AG09319 (cell line): ENCODE data around the gene NBPF12.
"Not testable (repeated sequence)": the region's sequence is repeated elsewhere in the genome, so short reads cannot be mapped to it uniquely, and the experiment has no call there.

Experiments used
- DNase-seq: peaks from one replicate; pipeline ENCODE4 v3.0.0-alpha.2; 2010; ENCODE audit warnings: low read depth; ENCODE audit errors: extremely low read depth

The NBPF12 gene, protein sequence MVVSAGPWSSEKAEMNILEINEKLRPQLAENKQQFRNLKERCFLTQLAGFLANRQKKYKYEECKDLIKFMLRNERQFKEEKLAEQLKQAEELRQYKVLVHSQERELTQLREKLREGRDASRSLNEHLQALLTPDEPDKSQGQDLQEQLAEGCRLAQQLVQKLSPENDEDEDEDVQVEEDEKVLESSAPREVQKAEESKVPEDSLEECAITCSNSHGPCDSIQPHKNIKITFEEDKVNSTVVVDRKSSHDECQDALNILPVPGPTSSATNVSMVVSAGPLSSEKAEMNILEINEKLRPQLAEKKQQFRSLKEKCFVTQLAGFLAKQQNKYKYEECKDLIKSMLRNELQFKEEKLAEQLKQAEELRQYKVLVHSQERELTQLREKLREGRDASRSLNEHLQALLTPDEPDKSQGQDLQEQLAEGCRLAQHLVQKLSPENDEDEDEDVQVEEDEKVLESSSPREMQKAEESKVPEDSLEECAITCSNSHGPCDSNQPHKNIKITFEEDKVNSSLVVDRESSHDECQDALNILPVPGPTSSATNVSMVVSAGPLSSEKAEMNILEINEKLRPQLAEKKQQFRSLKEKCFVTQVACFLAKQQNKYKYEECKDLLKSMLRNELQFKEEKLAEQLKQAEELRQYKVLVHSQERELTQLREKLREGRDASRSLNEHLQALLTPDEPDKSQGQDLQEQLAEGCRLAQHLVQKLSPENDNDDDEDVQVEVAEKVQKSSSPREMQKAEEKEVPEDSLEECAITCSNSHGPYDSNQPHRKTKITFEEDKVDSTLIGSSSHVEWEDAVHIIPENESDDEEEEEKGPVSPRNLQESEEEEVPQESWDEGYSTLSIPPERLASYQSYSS (N-terminal part only)

DNA sequence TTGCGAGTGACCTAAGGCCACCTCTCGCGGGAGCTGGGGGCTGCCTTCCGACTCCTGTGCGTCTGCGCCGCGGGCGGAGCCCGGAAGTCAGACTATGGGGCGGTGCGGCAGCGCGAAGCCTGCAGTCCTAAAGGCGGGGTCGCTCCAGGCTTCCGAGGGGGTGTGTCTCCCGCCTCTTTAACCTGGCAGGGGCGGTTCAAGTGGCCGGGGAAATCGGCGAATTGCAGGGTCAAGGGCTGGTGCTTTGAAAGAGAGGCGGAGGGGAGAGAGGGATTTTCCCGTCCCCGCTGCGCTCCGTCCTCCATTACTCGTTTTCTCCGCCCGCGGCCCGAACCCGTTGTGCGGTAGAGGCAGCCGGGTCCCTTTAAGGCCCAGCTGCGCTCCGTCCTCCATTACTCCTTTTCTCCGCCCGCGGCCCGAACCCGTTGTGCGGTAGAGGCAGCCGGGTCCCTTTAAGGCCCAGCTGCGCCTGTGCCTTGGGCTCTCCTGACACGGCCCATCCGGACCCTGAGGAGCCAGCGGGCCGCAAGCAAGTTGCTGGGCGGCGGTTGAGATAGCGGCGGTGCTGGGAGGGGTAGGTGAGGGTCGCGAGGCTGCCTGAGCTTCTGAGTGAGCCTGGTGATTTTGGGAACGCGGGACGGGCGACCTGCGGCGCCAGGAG lies at the start of gene NBPF12:
Gene NBPF12 (plus strand): TSS at position 83 of the 661 bp plus-strand sequence. CDS start 21,820 bp downstream, outside the sequence.
- peak; percentile 48 for DNase-seq

DNA sequence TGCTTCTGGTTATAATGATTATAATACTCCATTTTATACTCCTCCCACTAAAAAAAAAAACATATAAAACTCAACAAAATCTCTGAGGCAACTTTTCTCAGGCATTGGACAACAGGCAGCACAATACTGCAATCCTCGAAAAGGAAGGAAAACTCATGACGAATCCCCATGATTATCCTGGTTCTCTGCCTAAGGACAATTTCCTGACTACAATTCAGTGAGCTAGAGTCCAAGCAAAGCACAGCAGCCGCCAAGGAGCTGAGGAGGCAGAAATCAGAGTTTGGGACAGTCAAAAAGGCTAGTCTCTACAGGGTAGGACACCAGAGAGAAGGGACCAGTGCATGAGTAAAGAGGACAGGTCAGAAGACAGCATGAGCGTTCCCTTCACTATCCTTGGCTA lies 46.8 kb upstream of the NBPF12 start:
- not testable (repeated sequence) for DNase-seq

DNA sequence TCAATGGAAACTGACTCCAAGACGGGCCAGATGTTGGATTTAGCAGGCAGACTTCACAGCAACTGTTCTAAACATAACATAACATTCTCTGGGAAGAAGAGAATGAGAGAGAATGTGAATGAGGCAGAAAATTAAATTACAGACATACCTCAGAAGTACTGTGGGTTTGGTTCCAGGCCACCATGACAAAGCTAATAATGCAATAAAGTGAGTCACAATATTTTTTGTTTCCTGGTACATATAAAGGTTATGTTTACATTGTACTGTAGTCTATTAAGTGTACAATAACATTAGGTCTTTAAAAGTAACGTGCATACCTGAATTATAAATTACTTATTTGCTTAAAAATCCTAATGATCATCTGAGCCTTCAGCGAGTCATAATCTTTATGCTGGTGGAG lies 45.8 kb upstream of the NBPF12 start:
- not testable (repeated sequence) for DNase-seq

DNA sequence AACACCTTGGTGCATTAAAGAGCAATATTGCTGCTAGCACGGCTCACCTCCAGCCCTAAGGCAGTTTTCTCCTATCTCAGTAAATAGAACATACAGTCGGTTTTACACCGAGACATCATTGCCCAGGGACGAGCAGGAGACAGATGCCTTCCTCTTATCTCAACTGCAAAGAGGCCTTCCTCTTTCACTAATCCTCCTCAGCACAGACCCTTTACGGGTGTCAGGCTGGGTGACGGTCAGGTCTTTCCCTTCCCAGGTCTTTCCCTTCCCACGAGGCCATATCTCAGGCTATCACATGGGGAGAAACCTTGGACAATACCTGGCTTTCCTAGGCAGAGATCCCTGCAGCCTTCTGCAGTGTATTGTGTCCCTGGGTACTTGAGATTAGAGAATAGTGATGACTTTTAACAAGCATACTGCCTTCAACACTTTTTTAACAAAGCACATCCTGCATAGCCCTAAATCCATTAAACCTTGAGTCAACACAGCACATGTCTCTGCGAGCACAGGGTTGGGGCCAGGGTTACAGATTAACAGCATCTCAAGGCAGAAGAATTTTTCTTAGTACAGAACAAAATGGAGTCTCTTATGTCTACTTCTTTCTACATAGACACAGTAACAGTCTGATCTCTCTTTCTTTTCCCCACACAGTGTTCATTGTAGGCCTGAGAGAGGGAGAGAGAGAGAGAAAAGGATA lies 30.4 kb upstream of the NBPF12 start:
- DNase-seq = not testable (repeated sequence)

DNA sequence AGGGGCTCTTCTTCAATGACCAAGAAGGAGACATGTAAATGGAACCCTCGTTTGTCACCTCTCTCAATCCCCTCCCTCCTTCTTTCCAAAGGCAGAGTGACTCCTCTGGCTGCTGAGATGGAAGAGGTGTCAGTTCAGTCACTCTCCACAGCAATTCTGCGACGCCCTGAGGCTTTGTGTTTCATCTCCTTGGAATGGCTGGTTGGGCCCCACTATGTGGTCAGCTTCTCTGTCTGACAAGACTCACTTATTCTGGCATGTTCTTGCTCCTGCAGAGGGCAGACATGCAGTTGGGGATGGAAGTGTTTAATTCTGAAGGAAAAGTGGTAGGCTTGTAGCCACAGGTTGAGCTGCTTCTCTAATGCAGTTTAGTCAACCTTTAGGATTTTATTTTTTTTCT lies 25.1 kb upstream of the NBPF12 start:
- not testable (repeated sequence) for DNase-seq

DNA sequence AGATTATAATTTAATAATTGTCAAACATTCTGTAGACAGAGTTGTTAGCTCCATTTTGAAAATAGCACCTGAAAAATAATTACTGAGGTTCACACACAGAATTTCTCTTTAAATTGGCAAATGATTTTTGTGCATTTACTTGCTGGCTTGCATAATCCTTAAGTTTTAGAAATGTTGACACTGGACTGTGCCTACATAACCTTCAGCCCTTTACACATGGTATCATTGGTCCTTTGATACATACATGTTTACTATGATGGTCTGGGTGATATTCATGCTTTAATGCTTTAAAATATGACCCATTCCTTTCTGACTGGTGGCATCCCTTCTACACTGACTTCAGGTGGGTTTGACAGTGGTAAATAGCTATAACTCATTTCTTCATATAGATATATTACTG lies 17.3 kb upstream of the NBPF12 start:
- not testable (repeated sequence) for DNase-seq

DNA sequence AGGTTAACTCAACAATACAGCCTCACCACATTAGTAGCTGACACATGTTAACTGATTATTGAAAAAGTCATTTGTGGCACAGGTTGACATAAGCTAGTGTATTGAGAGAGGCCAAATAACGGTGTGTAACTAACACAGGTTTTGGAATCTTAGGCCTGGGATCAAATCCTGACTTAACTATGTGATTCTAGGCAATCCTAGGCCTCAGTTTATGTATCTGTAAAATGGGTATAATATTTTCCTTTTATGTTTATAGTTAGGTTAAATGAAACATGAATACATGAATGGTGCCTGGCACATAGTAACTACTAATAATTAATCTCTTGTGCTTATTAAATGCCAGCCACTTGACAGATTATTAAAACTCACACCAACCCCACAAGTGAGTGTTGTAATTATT lies 15.5 kb upstream of the NBPF12 start:
- not testable (repeated sequence) for DNase-seq

DNA sequence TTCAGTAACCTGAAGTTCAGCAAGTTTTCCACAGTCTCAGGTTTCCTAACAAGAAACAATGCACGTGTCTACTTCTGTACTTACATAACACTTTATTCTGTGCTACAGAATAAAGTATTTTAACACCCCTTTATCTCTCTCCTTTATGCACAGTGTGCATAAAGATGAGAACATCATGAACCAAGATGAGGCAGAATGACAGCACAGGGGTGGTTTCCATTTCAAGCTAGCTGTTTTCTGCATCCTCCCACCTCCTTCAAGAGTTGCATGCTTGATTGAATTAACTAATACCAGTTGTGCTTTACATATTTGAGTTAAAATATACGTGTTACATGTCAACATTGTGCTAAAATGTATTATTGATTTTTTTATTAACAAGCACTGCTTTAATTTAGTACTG lies 14.0 kb upstream of the NBPF12 start:
- DNase-seq = not testable (repeated sequence)

DNA sequence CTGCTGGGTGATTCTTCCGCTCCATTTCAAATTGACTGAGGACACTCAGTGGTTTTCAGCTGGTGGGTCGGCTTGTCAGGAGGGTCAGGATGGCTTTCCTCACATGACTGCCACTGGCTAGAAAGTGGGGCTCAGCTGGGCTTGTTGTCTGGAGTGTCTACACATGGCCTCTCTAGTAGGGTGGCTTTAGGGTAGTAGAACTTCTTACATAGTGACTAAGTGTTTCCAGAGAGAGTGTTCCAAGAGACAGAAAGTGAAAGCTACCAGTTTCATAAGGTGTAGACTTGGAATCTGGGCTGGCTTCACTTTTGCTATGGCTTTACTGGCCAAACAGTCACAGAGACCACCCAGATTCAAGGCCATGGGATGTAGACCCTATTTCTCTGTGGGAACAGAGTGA lies 11.7 kb upstream of the NBPF12 start:
- DNase-seq = not testable (repeated sequence)

DNA sequence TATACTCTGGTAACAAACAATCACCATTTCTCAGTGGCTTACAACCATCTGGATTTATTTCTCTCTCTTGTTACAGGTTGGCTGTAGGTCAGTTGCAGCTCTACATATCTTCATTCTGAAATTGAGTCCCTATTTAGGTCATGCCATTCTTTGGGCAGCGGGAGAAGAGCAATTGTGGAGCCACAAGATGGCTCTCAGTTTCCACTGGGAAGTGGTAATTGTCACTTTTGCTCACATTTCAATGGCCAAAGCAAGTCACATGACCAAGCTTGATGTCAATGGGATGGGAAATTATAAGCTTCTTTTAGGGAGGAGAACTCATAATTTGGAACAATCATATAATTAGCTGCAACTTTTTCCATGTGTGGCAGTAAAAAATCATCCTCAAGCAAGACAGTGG lies 7.9 kb upstream of the NBPF12 start:
- not testable (repeated sequence) for DNase-seq

DNA sequence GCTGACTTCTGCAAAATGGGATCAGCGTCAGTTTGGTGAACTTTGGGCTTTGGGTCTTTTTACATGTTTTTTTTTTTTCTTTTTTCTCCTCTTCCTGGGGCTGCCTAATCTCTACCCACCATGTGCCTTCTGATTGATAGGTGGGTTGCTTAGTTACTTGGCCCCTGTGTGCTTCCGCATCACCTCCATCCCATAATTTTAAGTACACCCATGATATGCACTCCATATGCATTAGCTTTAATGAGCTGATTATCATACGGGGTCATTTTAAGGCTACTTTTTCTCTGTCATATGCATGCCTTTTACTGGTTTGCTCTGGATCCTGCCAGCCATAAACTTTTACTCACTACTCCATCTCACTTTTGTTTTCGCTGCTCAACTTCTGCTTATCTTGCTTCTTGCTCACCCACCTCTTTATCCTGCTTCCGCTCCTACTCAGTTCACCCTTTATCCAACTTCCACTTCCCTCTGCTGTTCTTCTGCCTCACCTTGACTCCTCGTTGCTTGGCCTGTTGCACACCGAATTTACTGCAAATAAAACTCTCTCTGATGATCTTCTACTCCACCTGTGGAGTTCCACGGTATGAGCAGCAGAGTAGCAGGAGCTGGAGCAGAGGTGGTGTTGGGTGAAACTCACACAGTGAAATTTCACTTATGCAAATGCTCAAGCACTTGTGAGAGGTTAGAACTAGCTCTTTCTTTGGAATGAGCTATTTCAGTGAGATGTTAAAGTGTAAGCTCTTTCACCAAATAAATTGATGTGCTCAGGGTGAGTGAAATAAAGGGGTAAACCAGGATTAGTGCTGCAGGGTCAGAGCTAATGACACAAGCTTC lies 3.5 kb upstream of the NBPF12 start:
- not testable (repeated sequence) for DNase-seq

DNA sequence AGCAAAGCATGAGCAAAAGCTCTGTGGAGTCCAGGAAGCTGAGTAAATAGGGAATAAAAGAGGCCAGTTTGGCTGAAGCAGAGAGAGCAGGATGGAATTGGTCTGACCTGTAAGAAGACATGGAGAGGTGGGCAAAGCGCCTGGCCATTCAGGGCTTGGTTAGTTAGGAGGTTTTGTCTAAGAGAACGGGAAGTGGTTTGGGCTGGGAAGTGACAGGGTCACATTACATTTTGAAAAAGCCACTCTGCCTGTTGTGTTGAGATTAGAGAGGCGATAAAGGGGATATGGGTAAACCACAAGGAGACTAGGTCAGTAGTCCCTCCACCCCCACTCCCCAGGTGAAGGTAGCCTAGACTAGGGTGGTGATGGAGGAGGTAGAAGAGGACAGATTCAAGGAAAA lies 662 bp upstream of the NBPF12 start:
- DNase-seq = not testable (repeated sequence)

DNA sequence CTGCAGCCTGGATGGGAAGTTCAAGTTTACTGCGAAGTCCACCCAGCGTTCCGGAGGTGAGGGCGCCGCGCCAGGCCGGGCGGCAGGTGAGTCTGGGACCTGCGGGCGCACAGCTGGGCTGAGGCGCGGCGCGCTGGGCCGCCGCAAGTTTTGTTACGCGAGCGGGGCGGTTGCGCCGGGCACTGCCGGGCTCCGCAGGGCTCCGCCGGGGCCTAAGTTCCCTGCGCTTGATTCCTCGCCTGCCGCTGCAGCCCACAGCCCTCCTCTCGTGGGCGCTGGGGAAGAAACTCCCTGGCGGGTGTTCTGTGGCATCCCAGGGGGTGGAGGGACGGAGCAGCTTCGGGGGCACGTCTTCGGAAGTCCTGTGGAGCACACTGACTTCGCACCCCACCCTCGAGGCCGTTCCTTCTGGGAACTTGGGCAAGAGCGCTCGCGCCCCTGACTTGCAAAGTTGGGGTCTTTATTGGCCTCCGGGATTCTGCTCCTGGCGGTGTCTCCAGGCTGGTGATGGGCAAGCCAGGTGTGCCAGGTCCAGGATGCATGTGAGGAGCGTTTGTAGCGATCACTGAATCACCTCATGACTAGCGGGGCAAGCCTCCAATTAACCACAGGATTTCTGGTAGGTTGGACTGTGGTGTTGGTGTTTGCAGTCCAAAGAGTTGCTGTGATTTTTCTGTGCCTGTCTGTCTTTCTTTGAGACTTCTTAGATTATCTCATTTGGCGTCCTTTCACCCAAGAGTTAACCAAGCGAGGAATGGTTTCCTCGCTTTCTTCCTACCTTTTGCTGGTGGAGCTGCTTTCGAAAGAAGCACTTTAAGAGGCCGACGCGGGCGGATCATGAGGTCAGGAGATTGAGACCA lies 1.0 kb downstream of the NBPF12 start:
- not testable (repeated sequence) for DNase-seq

DNA sequence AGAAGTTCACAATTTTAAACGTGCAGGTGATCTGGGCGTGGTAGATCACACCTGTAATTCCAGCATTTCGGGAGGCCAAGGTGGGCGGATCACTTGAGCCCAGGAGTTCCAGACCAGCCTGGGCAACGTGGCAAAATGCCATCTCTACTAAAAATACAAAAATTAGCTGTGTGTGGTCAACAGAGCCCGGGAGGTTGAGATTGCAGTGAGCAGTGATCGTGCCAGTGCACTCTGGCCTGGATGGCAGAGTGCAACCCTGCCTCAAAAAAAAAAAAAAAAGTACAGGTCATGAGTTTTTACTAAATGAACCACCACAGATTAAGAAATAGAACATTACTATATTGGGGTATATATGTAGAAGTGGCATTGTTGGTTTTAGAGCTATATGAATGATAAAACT lies 2.2 kb downstream of the NBPF12 start:
- DNase-seq = not testable (repeated sequence)

DNA sequence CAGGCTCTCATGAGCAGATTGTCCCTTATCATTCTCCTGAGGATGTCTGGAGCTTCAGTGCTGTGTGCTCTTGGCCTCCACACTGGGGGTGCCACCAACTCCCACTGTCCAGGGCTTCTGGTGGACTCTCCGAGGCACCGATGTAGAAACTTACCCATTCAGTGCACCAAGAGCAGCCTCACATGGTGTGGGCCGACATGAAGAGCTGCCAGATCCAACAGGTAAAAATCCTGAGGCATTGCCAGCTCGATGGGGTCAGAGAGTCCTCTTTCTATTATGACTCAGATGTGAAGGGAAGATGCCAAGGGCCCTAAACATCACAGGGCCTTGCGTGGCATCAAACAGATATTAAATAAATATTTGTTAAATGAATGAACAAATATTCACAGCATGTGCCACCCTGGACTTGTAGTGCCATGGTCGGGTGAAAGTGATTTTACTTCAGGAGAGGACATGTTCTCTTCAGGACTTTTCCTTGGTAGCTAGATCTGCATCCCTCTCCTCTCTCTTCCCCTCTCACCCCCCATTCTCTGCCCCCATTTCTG lies 5.3 kb downstream of the NBPF12 start:
- DNase-seq = not testable (repeated sequence)

DNA sequence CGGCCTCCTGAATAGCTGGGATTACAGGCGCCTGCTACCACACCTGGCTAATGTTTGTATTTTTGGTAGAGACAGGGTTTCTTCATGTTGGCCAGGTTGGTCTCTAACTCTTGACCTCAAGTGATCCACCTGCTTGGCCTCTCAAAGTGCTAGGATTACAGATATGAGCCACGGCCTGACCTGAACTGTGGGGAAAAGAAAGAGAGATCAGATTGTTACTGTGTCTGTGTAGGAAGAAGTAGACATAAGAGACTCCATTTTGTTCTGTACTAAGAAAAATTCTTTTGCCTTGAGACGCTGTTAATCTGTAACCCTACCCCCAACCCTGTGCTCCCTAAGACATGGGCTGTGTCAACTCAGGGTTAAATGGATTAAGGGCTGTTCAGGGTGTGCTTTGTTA lies 10.0 kb downstream of the NBPF12 start:
- not testable (repeated sequence) for DNase-seq

DNA sequence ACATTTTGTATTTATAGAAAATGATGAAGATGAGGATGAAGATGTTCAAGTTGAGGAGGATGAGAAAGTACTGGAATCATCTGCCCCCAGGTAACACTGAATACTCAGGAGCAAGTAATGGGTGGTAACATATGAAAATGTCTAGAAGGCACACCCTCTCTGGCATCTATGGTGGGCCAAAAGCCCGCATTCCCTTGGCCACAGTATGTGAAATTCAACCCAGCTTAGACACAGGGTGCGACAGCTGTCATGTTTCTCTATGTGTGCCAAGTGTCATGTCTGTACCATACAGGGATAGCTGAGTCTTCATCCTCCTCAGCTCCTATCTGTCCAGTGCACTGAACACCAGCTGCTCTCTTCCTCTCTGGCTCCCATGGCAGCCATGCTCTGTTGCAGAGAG lies 26.2 kb downstream of the NBPF12 start:
- DNase-seq = not testable (repeated sequence)

DNA sequence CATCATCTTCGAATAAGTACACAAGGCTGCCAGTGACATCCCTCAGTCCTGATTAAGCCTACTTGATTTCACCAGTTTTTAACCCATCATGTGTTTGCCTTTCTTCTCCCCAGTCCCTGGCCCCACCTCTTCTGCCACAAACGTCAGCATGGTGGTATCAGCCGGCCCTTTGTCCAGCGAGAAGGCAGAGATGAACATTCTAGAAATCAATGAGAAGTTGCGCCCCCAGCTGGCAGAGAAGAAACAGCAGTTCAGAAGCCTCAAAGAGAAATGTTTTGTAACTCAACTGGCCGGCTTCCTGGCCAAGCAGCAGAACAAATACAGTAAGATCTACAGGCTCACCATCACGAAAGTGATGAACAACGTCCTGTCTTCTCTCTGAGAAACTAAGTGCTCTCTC lies 28.2 kb downstream of the NBPF12 start:
- DNase-seq = not testable (repeated sequence)

DNA sequence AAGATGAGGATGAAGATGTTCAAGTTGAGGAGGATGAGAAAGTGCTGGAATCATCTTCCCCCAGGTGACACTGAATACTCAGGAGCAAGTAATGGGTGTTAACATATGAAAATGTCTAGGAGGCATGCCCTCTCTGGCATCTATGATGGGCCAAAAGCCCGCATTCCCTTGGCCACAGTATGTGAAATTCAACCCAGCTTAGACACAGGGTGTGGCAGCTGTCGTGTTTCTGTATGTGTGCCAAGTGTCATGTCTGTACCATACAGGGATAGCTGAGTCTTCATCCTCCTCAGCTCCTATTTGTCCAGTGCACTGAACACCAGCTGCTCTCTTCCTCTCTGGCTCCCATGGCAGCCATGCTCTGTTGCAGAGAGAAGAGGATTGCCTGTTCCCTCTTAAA lies 32.5 kb downstream of the NBPF12 start:
- DNase-seq = not testable (repeated sequence)
